HG02610 (cell line): ENCODE results near the gene CEP112.
"Not testable (repeated sequence)": the region's sequence is repeated elsewhere in the genome, so short reads cannot be mapped to it uniquely, and the experiment has no call there.

Experiments
- ATAC-seq: cut with Tn5 transposase; IDR thresholded peaks from one replicate; pipeline ENCODE4 v1.9.1; 2021; ENCODE audit warnings: mild to moderate bottlenecking, moderate library complexity; ENCODE audit not compliant: unreplicated experiment

The CEP112 gene

GRCh38 chr17:65703891-65704290 is 488.0 kb downstream of the CEP112 start:
- no peak for ATAC-seq

- ATAC-seq: no peak
Observed at GRCh38 chr17:65699459-65699858, 492.5 kb downstream of the CEP112 start.

GRCh38 chr17:65698381-65699061 is 493.4 kb downstream of the CEP112 start:
- no peak for ATAC-seq

- ATAC-seq: no peak
Observed at GRCh38 chr17:65697661-65698060, 494.3 kb downstream of the CEP112 start.

DNA sequence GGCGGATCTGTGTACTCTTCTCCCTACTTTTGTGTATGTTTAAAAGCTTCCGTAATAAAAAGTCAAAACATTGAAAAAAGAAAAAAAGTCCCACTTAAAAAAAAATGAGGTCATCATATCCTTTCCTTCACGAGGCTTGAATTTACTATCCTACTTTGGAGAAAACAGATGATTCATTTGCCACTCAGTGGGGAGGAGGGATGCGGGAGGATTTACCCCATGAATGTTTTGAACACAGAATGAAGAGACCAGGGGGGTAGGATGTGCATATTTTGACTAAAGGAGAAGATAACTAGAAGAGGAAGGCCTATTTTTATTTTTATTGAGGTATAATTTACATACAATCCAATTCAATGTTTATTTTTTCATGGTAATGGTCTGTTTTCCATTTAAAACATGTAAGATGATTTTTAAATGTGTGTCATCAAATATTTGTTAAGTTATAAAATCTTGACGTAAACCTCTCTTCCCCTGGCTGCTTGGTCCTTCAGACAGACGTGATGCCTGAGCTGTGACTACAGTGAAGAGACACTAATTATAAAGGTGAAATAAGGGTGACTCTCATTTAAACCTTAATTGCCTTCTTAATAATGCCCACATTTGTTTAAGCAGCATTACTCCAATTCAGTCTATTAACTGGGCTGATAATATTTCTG is 495.1 kb downstream of the CEP112 start:
- ATAC-seq: no peak

GRCh38 chr17:65694601-65695000 is 497.3 kb downstream of the CEP112 start:
- ATAC-seq: no peak

GRCh38 chr17:65690626-65691310 is 501.2 kb downstream of the CEP112 start:
- no peak for ATAC-seq

GRCh38 chr17:65688307-65688706 is 503.6 kb downstream of the CEP112 start:
- no peak for ATAC-seq

DNA sequence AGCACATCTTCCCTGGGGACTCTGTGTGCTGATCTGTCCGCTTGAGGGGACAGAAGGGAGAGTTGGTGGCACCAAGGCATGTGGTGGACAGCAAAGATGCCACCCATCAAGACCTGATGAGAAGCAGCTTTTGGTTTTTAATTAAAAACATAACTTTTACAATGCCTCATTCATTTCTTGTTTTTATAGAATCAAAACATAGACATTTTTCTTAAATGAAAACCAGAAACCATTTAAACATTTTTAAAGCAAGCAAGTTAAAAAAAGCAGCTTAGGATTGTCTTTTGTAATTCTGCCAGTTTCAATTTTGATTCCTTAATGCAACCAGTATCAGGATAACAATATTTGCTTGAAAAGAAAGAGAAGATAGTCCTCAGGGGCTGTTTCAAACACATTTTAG is 506.8 kb downstream of the CEP112 start:
- ATAC-seq: no peak

DNA sequence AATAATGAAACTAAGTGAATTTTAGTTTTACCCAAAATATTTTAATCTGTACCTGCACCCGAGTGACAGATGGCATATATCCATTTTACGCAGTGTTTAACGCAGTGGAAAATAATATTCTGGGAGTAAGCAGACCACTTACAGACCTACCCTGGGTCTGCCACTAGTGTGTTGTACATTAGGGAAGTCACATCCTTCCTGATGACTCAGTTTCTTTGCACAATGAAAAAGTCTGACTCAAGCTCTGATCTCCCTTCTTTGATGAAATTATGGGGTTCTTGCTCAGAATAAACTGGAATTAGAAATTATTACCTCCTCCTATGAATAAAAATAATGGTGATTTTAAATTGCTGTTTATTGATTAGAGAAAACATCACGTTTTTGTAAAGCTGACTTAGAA is 507.3 kb downstream of the CEP112 start:
- ATAC-seq: no peak

- ATAC-seq: no peak
Observed at GRCh38 chr17:65683428-65683827, 508.5 kb downstream of the CEP112 start.

DNA sequence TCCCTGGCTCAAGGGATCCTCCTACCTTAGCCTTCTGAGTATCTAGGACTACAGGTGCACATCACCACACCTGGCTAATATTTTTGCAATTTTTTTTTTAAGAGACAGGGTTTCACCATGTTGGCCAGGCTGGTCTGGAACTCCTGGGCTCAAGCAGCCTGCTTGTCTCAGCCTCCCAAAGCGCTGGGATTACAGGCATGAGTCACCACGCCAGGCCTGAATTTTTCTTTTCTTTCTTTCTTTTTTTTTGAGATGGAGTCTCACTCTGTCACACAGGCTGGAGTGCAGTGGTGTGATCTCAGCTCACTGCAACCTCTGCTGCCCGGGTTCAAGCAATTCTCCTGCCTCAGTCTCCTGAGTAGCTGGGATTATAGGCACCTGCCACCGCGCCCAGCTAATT is 510.2 kb downstream of the CEP112 start:
- ATAC-seq: not testable (repeated sequence)

DNA sequence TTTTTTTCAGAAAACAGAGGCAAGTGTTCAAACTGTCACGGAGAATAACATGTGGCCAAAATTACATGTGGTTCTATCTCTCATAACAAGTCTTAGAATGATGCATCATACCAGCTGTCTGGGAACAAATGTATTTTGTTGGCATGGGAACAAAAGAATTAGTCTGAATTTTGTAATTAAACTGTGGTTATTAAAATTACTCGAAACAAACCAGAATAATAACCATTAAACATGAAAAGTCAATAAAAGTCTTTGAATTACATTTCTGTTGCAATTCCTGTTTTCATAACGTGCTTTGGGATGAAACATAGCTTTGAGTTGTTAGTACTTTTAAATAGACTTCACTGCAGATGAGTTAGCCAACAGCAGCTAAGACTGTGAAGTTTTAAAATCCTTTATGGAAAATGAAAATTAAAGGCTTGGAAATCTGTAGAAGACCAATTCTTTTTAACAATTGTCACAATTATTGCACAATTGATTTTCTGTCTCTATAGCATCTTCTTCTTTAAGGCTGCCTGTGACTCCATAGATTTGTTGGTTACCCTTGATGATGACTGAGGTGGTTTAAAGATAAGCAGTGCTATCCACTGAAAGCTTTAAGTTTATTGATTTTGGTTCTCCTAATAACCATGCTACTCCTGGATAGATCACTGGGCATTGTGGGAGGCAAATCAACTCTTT is 512.6 kb downstream of the CEP112 start:
- ATAC-seq: no peak

- no peak for ATAC-seq
Observed at GRCh38 chr17:65678546-65678945, 513.4 kb downstream of the CEP112 start.

DNA sequence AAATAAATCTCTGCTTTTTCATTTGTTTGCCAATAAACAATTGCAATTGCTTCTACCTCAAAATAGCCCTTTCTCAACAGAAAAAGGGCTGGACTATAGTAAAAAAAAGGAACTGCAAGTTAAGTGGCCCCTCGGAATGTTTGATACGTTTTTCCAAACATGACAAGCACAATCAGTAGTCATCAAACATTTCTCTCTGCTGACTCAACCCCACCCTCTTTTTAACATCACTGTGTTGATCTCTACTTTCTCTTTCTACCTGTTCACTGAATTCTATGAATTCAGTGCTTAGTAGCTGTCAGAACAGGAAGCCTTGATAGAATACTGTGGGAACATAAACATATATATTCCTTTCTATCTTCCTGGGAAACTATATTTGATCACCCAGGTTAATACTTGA is 514.0 kb downstream of the CEP112 start:
- no peak for ATAC-seq

DNA sequence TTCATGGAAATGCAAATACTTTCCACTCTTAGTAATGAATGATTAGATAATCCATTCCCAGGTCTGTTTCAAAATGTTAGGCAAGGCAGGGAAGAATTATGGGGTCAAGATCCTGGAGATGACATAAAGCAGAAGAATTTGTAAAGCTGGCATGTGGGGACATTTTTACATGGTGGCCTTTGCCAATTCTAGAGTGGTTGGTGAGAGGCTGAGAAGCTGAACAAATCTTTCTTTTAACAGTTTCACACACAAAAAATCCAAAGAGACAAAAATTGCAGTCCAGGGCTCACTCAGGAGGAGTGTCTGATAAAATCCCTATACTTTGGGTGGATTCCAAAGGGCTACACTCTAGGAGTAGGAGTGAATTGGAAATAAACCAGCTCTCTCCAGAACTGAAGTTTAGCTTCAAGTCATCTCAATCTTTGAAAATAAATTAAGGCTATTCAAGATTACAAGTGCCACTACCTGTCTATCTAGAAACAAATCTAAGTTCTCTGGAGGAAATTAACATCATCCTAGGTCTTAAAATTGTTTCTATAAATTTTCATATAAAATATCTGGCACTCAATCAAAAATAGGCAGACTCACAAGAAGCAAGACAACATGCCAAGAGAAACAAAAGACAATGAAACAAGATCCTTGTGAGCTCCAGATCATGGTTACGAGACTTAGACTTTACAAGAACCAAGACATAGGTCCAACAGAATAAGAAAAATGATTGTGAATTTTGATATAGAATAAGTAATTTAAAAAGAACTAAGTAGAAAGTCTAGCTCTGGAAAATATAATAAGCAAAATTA is 517.5 kb downstream of the CEP112 start:
- ATAC-seq: no peak

GRCh38 chr17:65670667-65671371 is 521.1 kb downstream of the CEP112 start:
- ATAC-seq: no peak

GRCh38 chr17:65668211-65668610 is 523.7 kb downstream of the CEP112 start:
- no peak for ATAC-seq

DNA sequence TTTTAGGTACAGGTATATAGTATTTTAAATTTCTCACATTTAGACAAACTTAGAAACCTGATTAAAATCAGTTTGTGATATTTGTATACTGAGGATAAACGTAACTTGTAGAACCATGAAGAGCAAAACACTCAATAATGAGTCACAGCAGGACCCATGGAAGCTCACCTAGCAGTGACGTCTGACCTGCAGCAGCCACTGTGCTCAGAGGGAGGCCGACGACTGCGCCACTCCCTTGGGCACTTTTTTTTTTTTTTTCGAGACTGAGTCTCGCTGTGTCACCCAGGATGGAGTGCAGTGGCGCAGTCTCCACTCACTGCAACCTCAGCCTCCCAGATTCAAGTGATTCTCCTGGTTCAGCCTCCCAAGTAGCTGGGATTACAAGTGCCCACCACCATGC is 524.3 kb downstream of the CEP112 start:
- no peak for ATAC-seq

- ATAC-seq: no peak
Observed at GRCh38 chr17:65666876-65667321, 525.0 kb downstream of the CEP112 start.
